GM12864 (cell line): ENCODE results near the gene CTNNA2.

Experiments used
- DNase-seq: peaks from one replicate; pipeline ENCODE4 v3.0.0-alpha.2; 2011; ENCODE audit warnings: low read depth
- H3K4me3 ChIP-seq: 2 replicates; pipeline ENCODE4 v1.5.1; 2011; ENCODE audit warnings: mild to moderate bottlenecking, low read depth, low read length, control low read depth
- CTCF ChIP-seq: IDR thresholded peaks from 2 replicates; pipeline ENCODE4 v1.5.1; 2011; ENCODE audit warnings: low read depth, mild to moderate bottlenecking, moderate library complexity, low read length, control low read depth, inconsistent platforms; ENCODE audit errors: missing control alignments

Gene CTNNA2

GRCh38 chr2:79831961-79832360 lies 319.1 kb downstream of the CTNNA2 start:
- TF ChIP-seq CTCF: no peak
- no peak overlapping the region for H3K4me3 ChIP-seq
- DNase-seq: no peak

GRCh38 chr2:79832511-79833234 lies 319.8 kb downstream of the CTNNA2 start:
- no peak for TF ChIP-seq CTCF
- no peak for DNase-seq
- H3K4me3 ChIP-seq: no peak overlapping the region

- no peak for TF ChIP-seq CTCF
- no peak for DNase-seq
- no peak overlapping the region for H3K4me3 ChIP-seq
Observed at GRCh38 chr2:79833235-79833878, 320.5 kb downstream of the CTNNA2 start.

- H3K4me3 ChIP-seq: no peak overlapping the region
- no peak for TF ChIP-seq CTCF
- no peak for DNase-seq
Observed at GRCh38 chr2:79835911-79836310, 323.1 kb downstream of the CTNNA2 start.

- TF ChIP-seq CTCF: no peak
- H3K4me3 ChIP-seq: no peak overlapping the region
- no peak for DNase-seq
Observed at GRCh38 chr2:79844011-79844410, 331.2 kb downstream of the CTNNA2 start.

- H3K4me3 ChIP-seq: no peak overlapping the region
- no peak for TF ChIP-seq CTCF
- DNase-seq: no peak
Observed at GRCh38 chr2:79846878-79847277, 334.0 kb downstream of the CTNNA2 start.

GRCh38 chr2:79849241-79849640 lies 336.4 kb downstream of the CTNNA2 start:
- DNase-seq: no peak
- no peak for TF ChIP-seq CTCF
- H3K4me3 ChIP-seq: no peak overlapping the region
